Sigmoid colon (tissue), 3 donors: ENCODE data around the gene GSX2.

Experiments used
- POLR2A ChIP-seq, 2 donors: fragments of 450-650 bp; IDR thresholded peaks; one replicate each; pipeline ENCODE4 v1.6.1; 2016; ENCODE audit warnings: antibody characterized with exemption in 2 of 2, mild to moderate bottlenecking in 2 of 2, moderate library complexity in 2 of 2
- TF ChIP-seq, protein P1 (sequence below), 4 experiments: fragments of 450-650 bp in 3 of 4; fragments of 200-600 bp in 1 of 4; IDR thresholded peaks; one replicate each; pipeline ENCODE4 v1.5.1; 2016 to 2019; ENCODE audit warnings: antibody characterized with exemption in 4 of 4, mild to moderate bottlenecking in 3 of 4, moderate library complexity in 2 of 4

DNA sequence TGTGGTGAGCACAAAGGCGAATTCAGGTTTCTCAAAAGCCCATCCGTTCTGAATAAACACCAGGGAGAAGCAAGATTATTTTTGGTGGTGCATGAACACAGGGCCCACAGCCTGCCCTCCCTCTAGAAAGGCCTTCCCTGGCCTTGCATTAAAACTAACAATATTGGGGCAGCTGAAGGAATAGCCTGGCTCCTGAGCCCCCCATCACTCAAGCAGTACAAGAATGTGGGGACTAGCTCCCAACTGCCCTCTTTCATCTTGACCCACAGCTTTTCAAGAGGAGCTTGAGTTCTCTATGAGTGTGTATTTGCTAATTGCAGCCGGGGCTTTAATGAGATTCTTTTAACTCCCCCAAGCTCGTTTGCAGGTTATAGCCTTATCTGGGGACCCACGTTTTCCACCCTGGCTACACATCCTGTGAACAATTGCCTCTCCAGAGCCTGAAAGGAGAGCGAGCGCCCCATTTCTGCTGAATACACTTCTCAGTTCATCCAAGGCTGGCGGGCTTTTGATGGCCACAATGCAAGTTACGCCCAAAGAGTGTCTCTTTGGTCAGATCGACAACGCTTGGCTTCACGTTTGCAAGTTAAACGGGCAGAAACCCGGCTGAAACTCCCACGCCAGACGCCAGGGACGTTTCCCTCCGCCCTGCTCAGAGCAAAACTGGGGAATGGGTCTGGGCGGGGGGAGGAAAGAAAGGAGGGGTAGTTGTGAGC, 4.7 kb upstream of the GSX2 start:
- TF ChIP-seq, protein P1, sequence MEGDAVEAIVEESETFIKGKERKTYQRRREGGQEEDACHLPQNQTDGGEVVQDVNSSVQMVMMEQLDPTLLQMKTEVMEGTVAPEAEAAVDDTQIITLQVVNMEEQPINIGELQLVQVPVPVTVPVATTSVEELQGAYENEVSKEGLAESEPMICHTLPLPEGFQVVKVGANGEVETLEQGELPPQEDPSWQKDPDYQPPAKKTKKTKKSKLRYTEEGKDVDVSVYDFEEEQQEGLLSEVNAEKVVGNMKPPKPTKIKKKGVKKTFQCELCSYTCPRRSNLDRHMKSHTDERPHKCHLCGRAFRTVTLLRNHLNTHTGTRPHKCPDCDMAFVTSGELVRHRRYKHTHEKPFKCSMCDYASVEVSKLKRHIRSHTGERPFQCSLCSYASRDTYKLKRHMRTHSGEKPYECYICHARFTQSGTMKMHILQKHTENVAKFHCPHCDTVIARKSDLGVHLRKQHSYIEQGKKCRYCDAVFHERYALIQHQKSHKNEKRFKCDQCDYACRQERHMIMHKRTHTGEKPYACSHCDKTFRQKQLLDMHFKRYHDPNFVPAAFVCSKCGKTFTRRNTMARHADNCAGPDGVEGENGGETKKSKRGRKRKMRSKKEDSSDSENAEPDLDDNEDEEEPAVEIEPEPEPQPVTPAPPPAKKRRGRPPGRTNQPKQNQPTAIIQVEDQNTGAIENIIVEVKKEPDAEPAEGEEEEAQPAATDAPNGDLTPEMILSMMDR (IDR thresholded peaks at IDR 0.05) = no peak
- no peak for TF ChIP-seq POLR2A (IDR thresholded peaks at IDR 0.05)
